CD14-positive monocyte (primary cell): ENCODE results near the gene AOX1. TPM values are rescaled to one million over a fixed set of nuclear protein-coding genes. Genes with fewer than 3 reads are reported as not detected.

ENCODE experiments used
- DNase-seq, 3 donors: peaks; one replicate each; pipeline ENCODE4 v3.0.0-alpha.2; 2011 to 2022
- H2AFZ ChIP-seq: 2 replicates; pipeline ENCODE4 v1.6.0; 2012; ENCODE audit warnings: mild to moderate bottlenecking, low read depth, low read length, inconsistent platforms; ENCODE audit not compliant: insufficient read depth, poor library complexity, severe bottlenecking
- H3K27ac ChIP-seq, 2 donors: 1 replicate in 1 of 2; 2 replicates in 1 of 2; pipeline ENCODE4 v1.5.1; 2012 to 2013; ENCODE audit warnings: low read length in 2 of 2, control low read depth in 1 of 2, inconsistent platforms in 1 of 2, low read depth in 1 of 2, mild to moderate bottlenecking in 1 of 2
- H3K27me3 ChIP-seq, 2 donors: one replicate each; pipeline versions ENCODE4 v1.6.0 to v1.6.1; 2011 to 2013; ENCODE audit warnings: low read length in 2 of 2; ENCODE audit not compliant: control insufficient read depth in 2 of 2, insufficient read depth in 2 of 2
- H3K36me3 ChIP-seq, 2 donors: replicated peaks in 1 of 2; 1 replicate in 1 of 2; 2 replicates in 1 of 2; pipeline versions ENCODE4 v1.5.1 to v1.6.1; 2012 to 2013; ENCODE audit warnings: low read length in 2 of 2, control low read depth in 1 of 2, inconsistent platforms in 1 of 2, mild to moderate bottlenecking in 1 of 2; ENCODE audit not compliant: insufficient read depth in 2 of 2, control insufficient read depth in 1 of 2
- H3K4me1 ChIP-seq, 2 donors: 1 replicate in 1 of 2; 2 replicates in 1 of 2; pipeline versions ENCODE4 v1.5.1 to v1.6.1; 2012 to 2013; ENCODE audit warnings: low read length in 2 of 2, control low read depth in 1 of 2, inconsistent platforms in 1 of 2, mild to moderate bottlenecking in 1 of 2, moderate library complexity in 1 of 2; ENCODE audit not compliant: insufficient read depth in 2 of 2, control insufficient read depth in 1 of 2
- H3K4me2 ChIP-seq: replicated peaks from 2 replicates; pipeline ENCODE3; 2012; ENCODE audit warnings: low read length, moderate library complexity, mild to moderate bottlenecking; ENCODE audit not compliant: poor library complexity, severe bottlenecking; ENCODE audit errors: extremely low read depth
- H3K4me3 ChIP-seq, 3 experiments: fragments of 200-600 bp in 1 of 3; sonication (generic) in 1 of 3; replicated peaks in 1 of 3; 1 replicate in 2 of 3; 2 replicates in 1 of 3; pipeline ENCODE4 v1.5.1; 2011 to 2013; ENCODE audit warnings: low read length in 3 of 3, mild to moderate bottlenecking in 3 of 3, control low read depth in 2 of 3, low read depth in 2 of 3, inconsistent platforms in 1 of 3, moderate library complexity in 1 of 3
- H3K79me2 ChIP-seq: 2 replicates; pipeline ENCODE4 v1.6.0; 2012; ENCODE audit warnings: mild to moderate bottlenecking, control low read depth, inconsistent platforms, low read length, moderate library complexity; ENCODE audit not compliant: insufficient read depth
- H3K9ac ChIP-seq: 2 replicates; pipeline ENCODE4 v1.6.0; 2017; ENCODE audit warnings: low read length, mild to moderate bottlenecking; ENCODE audit not compliant: insufficient read depth, poor library complexity, severe bottlenecking
- H3K9me3 ChIP-seq, 2 donors: replicated peaks in 1 of 2; 1 replicate in 1 of 2; 2 replicates in 1 of 2; pipeline versions ENCODE4 v1.5.1 to v1.6.1; 2012 to 2013; ENCODE audit warnings: low read length in 2 of 2, control low read depth in 1 of 2; ENCODE audit not compliant: control insufficient read depth in 1 of 2, insufficient read depth in 1 of 2
- H4K20me1 ChIP-seq: 2 replicates; pipeline ENCODE4 v1.6.0; 2012; ENCODE audit warnings: mild to moderate bottlenecking, low read length, control low read depth, moderate library complexity; ENCODE audit not compliant: insufficient read depth
- H3K27ac Mint-ChIP-seq, 7 donors: one replicate each; pipeline ENCODE4 v1.8.0; 2020; ENCODE audit warnings: mild to moderate bottlenecking in 7 of 7, mixed read lengths in 7 of 7, moderate library complexity in 6 of 7, inconsistent platforms in 2 of 7
- H3K27me3 Mint-ChIP-seq, 3 donors: one replicate each; pipeline ENCODE4 v1.8.0; 2021 to 2022; ENCODE audit warnings: low read depth in 3 of 3, mild to moderate bottlenecking in 3 of 3, mixed read lengths in 3 of 3, moderate library complexity in 3 of 3, inconsistent platforms in 1 of 3
- H3K36me3 Mint-ChIP-seq, 2 donors: one replicate each; pipeline ENCODE4 v1.8.0; 2020; ENCODE audit warnings: mixed read lengths in 2 of 2, inconsistent platforms in 1 of 2, mild to moderate bottlenecking in 1 of 2
- H3K4me1 Mint-ChIP-seq: one replicate; pipeline ENCODE4 v1.8.0; 2020; ENCODE audit warnings: mild to moderate bottlenecking, mixed read lengths
- H3K4me3 Mint-ChIP-seq, 2 donors: one replicate each; pipeline ENCODE4 v1.8.0; 2020; ENCODE audit warnings: mild to moderate bottlenecking in 2 of 2, mixed read lengths in 2 of 2, moderate library complexity in 1 of 2
- H3K9me3 Mint-ChIP-seq, 7 donors: one replicate each; pipeline ENCODE4 v1.8.0; 2020 to 2022; ENCODE audit warnings: mixed read lengths in 7 of 7, mild to moderate bottlenecking in 6 of 7, moderate library complexity in 6 of 7, inconsistent platforms in 2 of 7
- WGBS: methylation state at CpG from one replicate; pipeline ENCODE4 v1.1.5; 2013; ENCODE audit warnings: missing lambda C conversion rate; ENCODE audit not compliant: insufficient coverage; 5-methylcytosine and 5-hydroxymethylcytosine counted together
- intact Hi-C, 2 donors: fragments of 100-400 bp; cut with micrococcal nuclease; formaldehyde crosslinking; loops; one replicate each; pipeline versions ENCODE4 v1.15.0 to v1.15.1; 2023
- polyA plus RNA-seq, 3 donors: library from polyadenylated mRNA; depleted of rRNA in 1 of 3; unstranded in 2 of 3; stranded (reverse) in 1 of 3; fragments of 300-500 nt in 2 of 3; fragments of >200 nt in 1 of 3; fragmentation: Illumina TruSeq in 2 of 3; gene quantifications; 1 replicate in 2 of 3; 2 replicates in 1 of 3; pipeline ENCODE4 v1.2.3, GENCODE V29; 2012 to 2021
- TF ChIP-seq, protein P1 (sequence below): fragments of 200-600 bp; IDR thresholded peaks from one replicate; pipeline ENCODE4 v1.8.0; 2022; ENCODE audit warnings: antibody characterized with exemption, mild to moderate bottlenecking

Gene AOX1
- polyA plus RNA-seq, 3 donors: 0.16 TPM; not detected in 2

GRCh38 chr2:200677721-200678532 is 92.1 kb downstream of the AOX1 start:
- TF ChIP-seq, protein P1, sequence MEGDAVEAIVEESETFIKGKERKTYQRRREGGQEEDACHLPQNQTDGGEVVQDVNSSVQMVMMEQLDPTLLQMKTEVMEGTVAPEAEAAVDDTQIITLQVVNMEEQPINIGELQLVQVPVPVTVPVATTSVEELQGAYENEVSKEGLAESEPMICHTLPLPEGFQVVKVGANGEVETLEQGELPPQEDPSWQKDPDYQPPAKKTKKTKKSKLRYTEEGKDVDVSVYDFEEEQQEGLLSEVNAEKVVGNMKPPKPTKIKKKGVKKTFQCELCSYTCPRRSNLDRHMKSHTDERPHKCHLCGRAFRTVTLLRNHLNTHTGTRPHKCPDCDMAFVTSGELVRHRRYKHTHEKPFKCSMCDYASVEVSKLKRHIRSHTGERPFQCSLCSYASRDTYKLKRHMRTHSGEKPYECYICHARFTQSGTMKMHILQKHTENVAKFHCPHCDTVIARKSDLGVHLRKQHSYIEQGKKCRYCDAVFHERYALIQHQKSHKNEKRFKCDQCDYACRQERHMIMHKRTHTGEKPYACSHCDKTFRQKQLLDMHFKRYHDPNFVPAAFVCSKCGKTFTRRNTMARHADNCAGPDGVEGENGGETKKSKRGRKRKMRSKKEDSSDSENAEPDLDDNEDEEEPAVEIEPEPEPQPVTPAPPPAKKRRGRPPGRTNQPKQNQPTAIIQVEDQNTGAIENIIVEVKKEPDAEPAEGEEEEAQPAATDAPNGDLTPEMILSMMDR: no peak
- Histone ChIP-seq H3K9ac (no peak overlapping the region), H4K20me1 (no peaks in the 10 kb centered on the region), H3K4me3 (no peak overlapping the region), H3K9me3 (no peaks in the 10 kb centered on the region), H3K36me3 (no peaks in the 10 kb centered on the region), H3K79me2 (no peaks in the 10 kb centered on the region), H2AFZ (peak overlapping the region; percentile 9), H3K4me2 (no peak overlapping the region), H3K27ac (no peak overlapping the region), H3K27me3 (no peaks in the 10 kb centered on the region), H3K4me1 (no peaks in the 10 kb centered on the region)
- H3K36me3 Mint-ChIP-seq: no peaks in the 10 kb centered on the region
- peaks cover 2% of the 10 kb centered on the region in 3 donors for H3K27me3 Mint-ChIP-seq
- intact Hi-C loops: no loop called here
- H3K4me1 Mint-ChIP-seq: peaks cover 5% of the 10 kb centered on the region
- H3K4me3 Mint-ChIP-seq: no peak overlapping the region
- H3K27ac Mint-ChIP-seq: no peak overlapping the region
- no peak for DNase-seq
- WGBS: 83% methylated on average over 1 of the region's 11 CpGs
- H3K9me3 Mint-ChIP-seq: no peaks in the 10 kb centered on the region

DNA sequence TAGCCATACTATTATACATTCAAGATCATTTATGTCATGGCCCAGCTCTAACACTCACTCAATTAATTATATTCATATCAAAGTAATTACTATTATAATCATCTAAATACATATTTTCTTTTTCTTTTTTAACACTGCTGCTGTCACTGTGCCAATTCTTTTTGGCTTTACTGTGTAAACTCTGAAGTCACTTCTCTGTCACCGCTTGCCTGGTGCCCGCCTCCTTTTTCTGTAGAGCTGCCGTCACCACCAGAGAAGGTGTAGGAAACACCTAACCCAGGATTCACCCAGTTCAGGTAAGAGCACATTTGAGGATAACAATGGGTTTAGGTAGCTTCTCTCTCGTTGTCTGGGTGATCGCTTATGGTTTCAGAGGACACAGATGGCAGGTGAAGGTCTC is 93.3 kb downstream of the AOX1 start:
- Histone ChIP-seq H3K9ac (no peak overlapping the region), H3K27ac (no peak overlapping the region), H3K9me3 (no peaks in the 10 kb centered on the region), H3K4me1 (no peaks in the 10 kb centered on the region), H3K4me3 (no peak overlapping the region), H3K4me2 (no peak overlapping the region), H3K79me2 (no peaks in the 10 kb centered on the region), H2AFZ (no peak overlapping the region), H3K27me3 (no peaks in the 10 kb centered on the region), H4K20me1 (no peaks in the 10 kb centered on the region), H3K36me3 (no peaks in the 10 kb centered on the region)
- whole genome bisulfite sequencing: no CpG with 5 or more reads among the region's 5 CpGs
- Mint-ChIP-seq H3K4me3 (no peak overlapping the region), H3K27me3 (peaks cover 2% of the 10 kb centered on the region in 3 donors), H3K4me1 (no peaks in the 10 kb centered on the region), H3K36me3 (no peaks in the 10 kb centered on the region), H3K9me3 (no peaks in the 10 kb centered on the region), H3K27ac (no peak overlapping the region)
- intact Hi-C loops: no loop called here
- TF ChIP-seq, protein P1: no peak
- DNase-seq: no peak
